GM23338 (cell line): ENCODE measurements around the gene GRIK1. TPM values are rescaled to one million over a fixed set of nuclear protein-coding genes. Genes with fewer than 3 reads are reported as not detected.

Source experiments
- ATAC-seq: fragments of 200-7000 bp; cut with Tn5 transposase; 3 replicates; pipeline ENCODE4 v1.9.1; 2020
- DNase-seq: peaks from one replicate; pipeline ENCODE4 v3.0.0-alpha.2; 2015; ENCODE audit warnings: low spot score
- H2AFZ ChIP-seq: fragments of 200-600 bp; sonication (generic); 2 replicates; pipeline ENCODE4 v1.8.0; 2016; ENCODE audit warnings: antibody characterized with exemption, mild to moderate bottlenecking, moderate library complexity
- H3F3A ChIP-seq: fragments of 200-600 bp; sonication (generic); replicated peaks from 2 replicates; pipeline ENCODE4 v1.8.0; 2017; ENCODE audit warnings: antibody characterized with exemption, mixed run types, low read depth
- H3K27ac ChIP-seq: fragments of 200-600 bp; sonication (generic); 2 replicates; pipeline ENCODE4 v1.6.1; 2016; ENCODE audit warnings: low read depth
- H3K27me3 ChIP-seq: fragments of 200-600 bp; sonication (generic); 2 replicates; pipeline ENCODE4 v1.8.0; 2016; ENCODE audit warnings: mild to moderate bottlenecking, mixed run types, moderate library complexity; ENCODE audit not compliant: insufficient read depth
- H3K36me3 ChIP-seq: fragments of 200-600 bp; sonication (generic); 2 replicates; pipeline ENCODE4 v1.8.0; 2016; ENCODE audit warnings: mild to moderate bottlenecking; ENCODE audit not compliant: insufficient read depth
- H3K4me1 ChIP-seq: fragments of 200-600 bp; sonication (generic); 2 replicates; pipeline ENCODE4 v1.8.0; 2016; ENCODE audit warnings: mild to moderate bottlenecking, moderate library complexity; ENCODE audit not compliant: insufficient read depth
- H3K4me2 ChIP-seq: fragments of 200-600 bp; sonication (generic); 2 replicates; pipeline ENCODE4 v1.7.1; 2017; ENCODE audit warnings: mixed run types
- H3K4me3 ChIP-seq: fragments of 200-600 bp; sonication (generic); 2 replicates; pipeline ENCODE4 v1.6.1; 2016; ENCODE audit warnings: mixed run types
- H3K79me2 ChIP-seq: fragments of 200-600 bp; sonication (generic); replicated peaks from 2 replicates; pipeline ENCODE4 v1.8.0; 2017; ENCODE audit warnings: mild to moderate bottlenecking; ENCODE audit not compliant: insufficient read depth
- H3K9me2 ChIP-seq: fragments of 200-600 bp; sonication (generic); 2 replicates; pipeline ENCODE4 v1.8.0; 2017; ENCODE audit not compliant: insufficient read depth
- H4K20me1 ChIP-seq: fragments of 200-600 bp; sonication (generic); replicated peaks from 2 replicates; pipeline ENCODE4 v1.8.0; 2017; ENCODE audit warnings: mild to moderate bottlenecking; ENCODE audit not compliant: insufficient read depth
- H3K27ac Mint-ChIP-seq: 2 replicates; pipeline ENCODE4 v1.8.0; 2020; ENCODE audit warnings: inconsistent platforms, mild to moderate bottlenecking, moderate library complexity, mixed read lengths
- H3K27me3 Mint-ChIP-seq: 3 replicates; pipeline ENCODE4 v1.8.0; 2022; ENCODE audit warnings: low read depth, mild to moderate bottlenecking, moderate library complexity, mixed read lengths, inconsistent platforms; ENCODE audit not compliant: insufficient read depth, poor library complexity
- H3K36me3 Mint-ChIP-seq: 3 replicates; pipeline ENCODE4 v1.8.0; 2021; ENCODE audit warnings: low read depth, mild to moderate bottlenecking, inconsistent platforms, moderate library complexity, mixed read lengths
- H3K4me1 Mint-ChIP-seq: 3 replicates; pipeline ENCODE4 v1.8.0; 2020; ENCODE audit warnings: mild to moderate bottlenecking, inconsistent platforms, mixed read lengths
- H3K4me3 Mint-ChIP-seq: 3 replicates; pipeline ENCODE4 v1.8.0; 2021; ENCODE audit warnings: moderate library complexity, mild to moderate bottlenecking, inconsistent platforms, mixed read lengths
- H3K9me3 Mint-ChIP-seq: 3 replicates; pipeline ENCODE4 v1.8.0; 2020; ENCODE audit warnings: moderate library complexity, mild to moderate bottlenecking, inconsistent platforms, mixed read lengths
- EZH2 ChIP-seq: fragments of 200-600 bp; sonication (generic); IDR thresholded peaks from one replicate; pipeline ENCODE4 v1.8.0; 2017; ENCODE audit warnings: antibody characterized with exemption, mild to moderate bottlenecking, low read depth; ENCODE audit not compliant: unreplicated experiment
- EZH2phosphoT487 ChIP-seq: fragments of 200-600 bp; sonication (generic); IDR thresholded peaks from one replicate; pipeline ENCODE4 v1.8.1; 2018; ENCODE audit warnings: antibody characterized with exemption; ENCODE audit not compliant: unreplicated experiment
- JUNB ChIP-seq: IDR thresholded peaks from one replicate; pipeline ENCODE4 v1.6.1; 2016; ENCODE audit warnings: antibody characterized with exemption; ENCODE audit not compliant: unreplicated experiment
- NANOG ChIP-seq: IDR thresholded peaks from 2 replicates; pipeline ENCODE4 v1.6.1; 2016; ENCODE audit warnings: antibody characterized with exemption, borderline replicate concordance
- POLR2AphosphoS5 ChIP-seq: IDR thresholded peaks from 2 replicates; pipeline ENCODE4 v1.6.1; 2016; ENCODE audit warnings: antibody characterized with exemption, low read depth
- ZNF331 ChIP-seq: fragments of 250-450 bp; sonication (Bioruptor Pico); IDR thresholded peaks from 2 replicates; pipeline ENCODE4 v1.5.0; 2020; ENCODE audit warnings: low read depth, mild to moderate bottlenecking, moderate library complexity
- polyA plus RNA-seq: library from polyadenylated mRNA; unstranded; fragments of >200 nt; fragmentation: Nextera tagmentation; extraction: Ambion mirVana; gene quantifications from 2 replicates; pipeline ENCODE4 v1.2.1, GENCODE V29; 2016
- total RNA-seq: library from RNA; depleted of rRNA; stranded (reverse); fragments of >200 nt; shearing (Covaris generic); gene quantifications from 2 replicates; pipeline ENCODE4 v1.2.3, GENCODE V29; 2014
- TF ChIP-seq, protein P1 (sequence below), 2 experiments: fragments of 200-600 bp in 1 of 2; sonication (generic) in 1 of 2; conservative IDR thresholded peaks; 2 replicates each; pipeline versions ENCODE4 v1.5.1 to v1.6.1; 2016 to 2017; ENCODE audit warnings: antibody characterized with exemption in 2 of 2, low read depth in 2 of 2, mild to moderate bottlenecking in 2 of 2, moderate library complexity in 1 of 2
- TF ChIP-seq, protein P2 (sequence below): IDR thresholded peaks from one replicate; pipeline ENCODE4 v1.6.1; 2018; ENCODE audit warnings: antibody characterized with exemption; ENCODE audit not compliant: unreplicated experiment

The GRIK1 gene
- total and polyA plus RNA-seq, 2 experiments from 2014 or later: 0.18 to 0.42 TPM

DNA sequence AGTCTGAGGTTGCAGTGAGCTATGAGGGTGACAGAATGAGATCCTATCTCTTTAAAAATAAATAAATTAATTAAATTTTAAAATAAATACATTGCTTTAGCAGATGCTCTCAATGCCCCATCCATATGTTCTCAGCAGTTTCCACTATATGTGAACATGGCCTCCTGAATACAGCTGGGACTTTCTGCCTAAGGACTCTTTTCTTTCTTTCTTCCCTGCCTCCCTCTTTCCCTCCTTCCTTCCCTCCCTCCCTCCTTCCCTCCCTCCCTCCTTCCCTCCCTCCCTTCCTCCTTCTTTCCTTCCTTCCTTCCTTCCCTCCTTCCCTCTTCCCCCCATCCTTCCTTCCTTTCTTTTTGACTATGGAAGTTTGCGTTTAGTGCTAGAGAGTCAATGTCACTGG, 10.2 kb upstream of the GRIK1 start:
- no peaks in the 10 kb centered on the region for H3K36me3 ChIP-seq
- H3K4me1 ChIP-seq: peaks cover 3% of the 10 kb centered on the region; the same call in 1 of the 2 replicates
- no peaks in the 10 kb centered on the region for H3K27me3 ChIP-seq
- TF ChIP-seq EZH2 (no peak), EZH2phosphoT487 (no peak)
- Mint-ChIP-seq H3K36me3 (no peaks in the 10 kb centered on the region), H3K27ac (no peak overlapping the region), H3K4me3 (no peak overlapping the region), H3K27me3 (peaks cover 3% of the 10 kb centered on the region), H3K4me1 (peaks cover 15% of the 10 kb centered on the region), H3K9me3 (no peaks in the 10 kb centered on the region)
- no peaks in the 10 kb centered on the region for H3K9me2 ChIP-seq
- ATAC-seq: no peak
- no peak overlapping the region for H3K4me2 ChIP-seq
- no peak overlapping the region for H2AFZ ChIP-seq
- H4K20me1 ChIP-seq: no peaks in the 10 kb centered on the region
- no peak overlapping the region for H3K27ac ChIP-seq
- DNase-seq: no peak
- H3K4me3 ChIP-seq: no peak overlapping the region
- no peaks in the 10 kb centered on the region for H3F3A ChIP-seq
- no peaks in the 10 kb centered on the region for H3K79me2 ChIP-seq

DNA sequence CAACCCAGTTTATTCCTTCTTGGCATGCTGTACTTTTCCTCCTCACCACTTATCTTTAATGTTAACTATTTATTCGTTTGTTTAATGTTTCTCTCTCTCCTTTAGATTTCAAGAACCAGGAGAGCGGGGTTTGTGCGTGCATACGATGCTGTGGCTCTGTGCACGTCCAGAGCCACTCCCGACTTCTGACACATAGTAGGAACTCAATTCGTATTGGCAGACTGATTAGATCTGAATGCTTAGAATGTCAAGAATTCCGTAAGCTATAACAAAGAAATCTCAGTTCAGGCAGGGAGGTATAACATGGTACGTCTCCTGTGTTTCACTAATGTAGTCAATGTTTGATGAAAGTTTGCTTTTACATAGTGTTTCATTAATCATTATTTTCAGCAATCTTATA, 7.3 kb upstream of the GRIK1 start:
- Mint-ChIP-seq H3K27ac (no peak overlapping the region), H3K9me3 (no peaks in the 10 kb centered on the region), H3K4me1 (peaks cover 5% of the 10 kb centered on the region), H3K4me3 (no peak overlapping the region), H3K27me3 (peaks cover 1% of the 10 kb centered on the region), H3K36me3 (no peaks in the 10 kb centered on the region)
- Histone ChIP-seq H3K4me2 (no peak overlapping the region), H3K27me3 (peaks cover 4% of the 10 kb centered on the region), H3K36me3 (no peaks in the 10 kb centered on the region), H3K79me2 (no peaks in the 10 kb centered on the region), H3K27ac (no peak overlapping the region), H3K4me3 (no peak overlapping the region), H3K9me2 (no peaks in the 10 kb centered on the region), H2AFZ (no peak overlapping the region), H4K20me1 (no peaks in the 10 kb centered on the region), H3K4me1 (no peaks in the 10 kb centered on the region), H3F3A (no peaks in the 10 kb centered on the region)
- no peak for TF ChIP-seq POLR2AphosphoS5
- TF ChIP-seq JUNB: no peak
- TF ChIP-seq NANOG: no peak
- no peak for TF ChIP-seq EZH2phosphoT487
- TF ChIP-seq, protein P1, sequence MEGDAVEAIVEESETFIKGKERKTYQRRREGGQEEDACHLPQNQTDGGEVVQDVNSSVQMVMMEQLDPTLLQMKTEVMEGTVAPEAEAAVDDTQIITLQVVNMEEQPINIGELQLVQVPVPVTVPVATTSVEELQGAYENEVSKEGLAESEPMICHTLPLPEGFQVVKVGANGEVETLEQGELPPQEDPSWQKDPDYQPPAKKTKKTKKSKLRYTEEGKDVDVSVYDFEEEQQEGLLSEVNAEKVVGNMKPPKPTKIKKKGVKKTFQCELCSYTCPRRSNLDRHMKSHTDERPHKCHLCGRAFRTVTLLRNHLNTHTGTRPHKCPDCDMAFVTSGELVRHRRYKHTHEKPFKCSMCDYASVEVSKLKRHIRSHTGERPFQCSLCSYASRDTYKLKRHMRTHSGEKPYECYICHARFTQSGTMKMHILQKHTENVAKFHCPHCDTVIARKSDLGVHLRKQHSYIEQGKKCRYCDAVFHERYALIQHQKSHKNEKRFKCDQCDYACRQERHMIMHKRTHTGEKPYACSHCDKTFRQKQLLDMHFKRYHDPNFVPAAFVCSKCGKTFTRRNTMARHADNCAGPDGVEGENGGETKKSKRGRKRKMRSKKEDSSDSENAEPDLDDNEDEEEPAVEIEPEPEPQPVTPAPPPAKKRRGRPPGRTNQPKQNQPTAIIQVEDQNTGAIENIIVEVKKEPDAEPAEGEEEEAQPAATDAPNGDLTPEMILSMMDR (conservative IDR thresholded peaks at IDR 0.05; ENCODE audit: low read depth in 2 of 2): no peak
- TF ChIP-seq EZH2: no peak
- TF ChIP-seq, protein P2, sequence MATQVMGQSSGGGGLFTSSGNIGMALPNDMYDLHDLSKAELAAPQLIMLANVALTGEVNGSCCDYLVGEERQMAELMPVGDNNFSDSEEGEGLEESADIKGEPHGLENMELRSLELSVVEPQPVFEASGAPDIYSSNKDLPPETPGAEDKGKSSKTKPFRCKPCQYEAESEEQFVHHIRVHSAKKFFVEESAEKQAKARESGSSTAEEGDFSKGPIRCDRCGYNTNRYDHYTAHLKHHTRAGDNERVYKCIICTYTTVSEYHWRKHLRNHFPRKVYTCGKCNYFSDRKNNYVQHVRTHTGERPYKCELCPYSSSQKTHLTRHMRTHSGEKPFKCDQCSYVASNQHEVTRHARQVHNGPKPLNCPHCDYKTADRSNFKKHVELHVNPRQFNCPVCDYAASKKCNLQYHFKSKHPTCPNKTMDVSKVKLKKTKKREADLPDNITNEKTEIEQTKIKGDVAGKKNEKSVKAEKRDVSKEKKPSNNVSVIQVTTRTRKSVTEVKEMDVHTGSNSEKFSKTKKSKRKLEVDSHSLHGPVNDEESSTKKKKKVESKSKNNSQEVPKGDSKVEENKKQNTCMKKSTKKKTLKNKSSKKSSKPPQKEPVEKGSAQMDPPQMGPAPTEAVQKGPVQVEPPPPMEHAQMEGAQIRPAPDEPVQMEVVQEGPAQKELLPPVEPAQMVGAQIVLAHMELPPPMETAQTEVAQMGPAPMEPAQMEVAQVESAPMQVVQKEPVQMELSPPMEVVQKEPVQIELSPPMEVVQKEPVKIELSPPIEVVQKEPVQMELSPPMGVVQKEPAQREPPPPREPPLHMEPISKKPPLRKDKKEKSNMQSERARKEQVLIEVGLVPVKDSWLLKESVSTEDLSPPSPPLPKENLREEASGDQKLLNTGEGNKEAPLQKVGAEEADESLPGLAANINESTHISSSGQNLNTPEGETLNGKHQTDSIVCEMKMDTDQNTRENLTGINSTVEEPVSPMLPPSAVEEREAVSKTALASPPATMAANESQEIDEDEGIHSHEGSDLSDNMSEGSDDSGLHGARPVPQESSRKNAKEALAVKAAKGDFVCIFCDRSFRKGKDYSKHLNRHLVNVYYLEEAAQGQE: no peak
- no peak for TF ChIP-seq ZNF331 (CRISPR knock-in tag)
- DNase-seq (peak; percentile 50), ATAC-seq (peak; percentile 26; the same call in 1 of the 3 replicates)
